Measurements from ENCODE around the gene SLC35B3.
"Not testable (repeated sequence)": the region's sequence is repeated elsewhere in the genome, so short reads cannot be mapped to it uniquely, and the experiment has no call there.

SLC35B3 gene

DNA sequence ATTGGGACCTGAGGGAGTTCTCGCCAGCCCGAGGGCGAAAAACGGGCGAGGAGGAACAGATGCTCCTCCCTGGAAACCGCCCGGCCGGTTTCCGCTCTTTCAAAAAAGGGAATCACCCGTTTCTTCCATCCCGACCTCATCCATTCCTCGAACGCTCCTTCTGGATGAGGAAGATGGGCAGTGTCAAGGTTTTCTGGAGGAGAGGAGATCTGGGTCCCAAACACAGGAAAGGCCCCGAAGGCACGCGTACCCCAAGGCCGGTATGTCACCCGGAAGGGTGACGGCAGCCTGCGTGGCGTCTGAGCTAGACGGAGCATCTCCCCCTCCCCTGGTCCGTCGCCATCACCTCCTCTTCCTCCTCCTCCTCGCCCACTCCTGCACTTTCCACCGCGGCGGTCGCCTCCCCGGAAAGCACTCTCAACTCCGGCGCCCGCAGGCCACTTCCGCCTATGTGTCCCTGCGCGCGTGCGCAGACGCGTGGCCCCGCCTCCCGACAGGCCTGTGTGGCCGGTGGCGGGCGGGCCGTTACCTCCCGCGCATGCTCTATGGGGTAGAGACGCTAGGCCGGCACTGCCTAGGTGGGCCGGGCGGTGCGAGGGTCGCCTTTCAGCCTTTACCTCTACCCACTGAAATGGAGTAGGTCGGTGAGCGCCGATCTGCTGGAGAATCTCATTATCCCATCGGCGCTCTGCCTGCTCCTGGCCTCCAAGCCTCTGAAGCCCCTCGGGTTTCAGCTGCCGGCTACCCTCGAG is at the start of gene SLC35B3:
Gene SLC35B3, minus strand, starts transcription at position 453 of the 752 bp plus-strand sequence.
- peak; percentile 97 for DNase-seq

DNA sequence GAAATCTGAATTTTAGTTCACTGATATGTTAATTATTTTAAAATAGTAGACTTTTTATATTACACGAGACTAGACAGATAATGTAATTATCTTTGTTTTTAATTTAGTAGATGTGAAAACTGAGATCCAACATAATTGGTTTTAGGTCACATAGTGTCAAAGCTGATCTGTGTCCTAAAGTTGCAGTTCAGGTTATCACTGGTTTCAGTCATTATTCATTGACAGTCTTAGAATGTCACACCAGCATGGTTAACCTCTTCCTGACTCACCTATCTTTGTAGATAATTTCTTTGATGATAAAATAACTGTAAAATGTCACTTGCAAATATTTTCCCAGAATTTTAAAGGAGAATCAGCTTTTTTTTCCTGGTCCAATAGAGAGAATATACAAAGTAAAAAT is 48.3 kb upstream of the SLC35B3 start:
- no peak for DNase-seq

DNA sequence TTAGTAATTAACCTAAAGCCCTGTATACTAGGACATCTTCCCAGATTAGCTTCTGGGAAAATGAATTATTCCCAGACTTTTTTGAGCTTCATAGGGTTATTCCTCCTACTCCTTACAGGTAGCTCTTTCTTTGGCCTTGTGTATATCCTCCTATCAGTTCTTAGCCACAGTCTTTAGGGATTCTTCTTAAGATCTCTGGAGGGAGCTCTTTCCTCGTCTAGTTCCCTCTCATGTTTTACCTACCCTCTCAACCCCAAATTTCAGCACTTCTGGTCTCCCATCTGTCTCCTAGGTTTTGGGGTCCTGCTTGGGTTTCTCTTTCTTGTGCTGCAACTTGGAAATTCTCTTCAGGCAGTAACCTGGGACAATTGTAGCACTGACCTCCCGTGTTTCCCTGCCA is 46.4 kb upstream of the SLC35B3 start:
- peak; percentile 8 for DNase-seq

DNA sequence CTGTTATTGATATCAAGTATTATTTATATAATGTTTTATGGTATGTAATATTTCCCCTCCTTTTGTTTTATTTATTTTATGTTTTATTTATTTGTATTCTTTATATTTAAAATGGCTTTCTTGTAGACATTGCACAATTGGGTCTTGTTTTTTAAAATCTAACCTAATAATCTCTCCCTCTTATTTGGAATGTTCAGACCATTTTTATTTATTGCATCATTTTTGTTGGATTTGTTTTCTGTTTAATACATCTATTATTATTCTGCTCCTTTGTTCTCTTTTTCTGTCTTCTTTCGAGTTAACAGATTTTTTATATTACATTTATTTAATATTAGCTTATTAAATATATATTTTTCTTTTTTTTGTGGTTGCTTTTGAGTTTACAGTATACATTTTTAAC is 43.1 kb upstream of the SLC35B3 start:
- no peak for DNase-seq

DNA sequence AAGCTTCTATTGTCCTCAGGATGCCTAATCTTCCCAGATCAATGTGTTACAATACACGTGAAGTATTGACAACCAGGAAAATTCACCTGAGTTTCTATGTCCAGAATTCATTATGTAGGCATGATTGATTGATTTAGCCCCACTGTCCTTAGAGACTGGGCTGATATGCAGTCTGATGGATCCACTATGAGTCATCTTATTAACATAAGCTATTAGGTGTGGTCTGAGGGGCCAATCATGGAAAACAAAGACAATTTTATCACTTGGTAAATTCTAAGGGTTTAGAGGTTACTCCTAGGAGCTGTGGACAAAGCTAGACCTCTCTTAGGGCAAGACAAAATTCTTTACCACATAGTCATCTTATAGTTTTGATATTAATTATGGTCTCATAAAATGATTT is 41.3 kb upstream of the SLC35B3 start:
- no peak for DNase-seq

DNA sequence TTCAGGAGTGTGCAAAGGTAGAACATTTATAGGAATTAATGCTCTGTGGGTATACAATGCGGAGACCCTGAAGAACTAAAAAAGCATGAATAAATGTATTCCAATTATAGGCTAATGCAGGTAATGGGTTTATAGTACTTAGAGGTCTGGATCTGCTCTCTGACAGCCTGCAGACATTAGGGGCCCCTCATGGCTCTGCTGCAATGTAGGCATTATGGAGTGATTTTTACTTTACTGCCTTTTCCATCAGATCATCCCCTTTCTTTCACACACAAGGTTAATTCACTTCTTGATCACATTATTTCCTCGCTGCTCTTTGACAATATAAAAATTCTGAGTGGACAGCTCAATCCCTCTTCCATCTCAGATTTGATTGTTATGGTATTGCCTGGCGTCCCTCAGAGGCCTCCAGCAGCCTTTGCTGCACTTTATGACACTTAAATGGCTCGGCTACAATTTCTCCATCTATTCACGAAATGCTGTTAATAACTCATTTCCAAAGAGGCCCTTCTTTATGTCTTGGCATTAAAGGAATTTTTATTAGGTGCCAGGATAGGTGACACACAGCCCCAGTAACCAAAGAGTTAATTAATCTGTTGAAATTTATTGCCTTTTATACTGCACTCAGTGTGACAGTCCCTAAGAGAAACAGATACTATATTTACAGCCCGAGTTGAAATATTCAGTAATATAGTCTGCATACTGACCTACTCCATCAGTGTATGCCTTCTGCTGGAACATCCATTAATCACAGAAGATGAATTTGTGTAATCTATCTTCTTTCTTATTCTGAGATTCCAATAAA is 33.4 kb upstream of the SLC35B3 start:
- no peak for DNase-seq

DNA sequence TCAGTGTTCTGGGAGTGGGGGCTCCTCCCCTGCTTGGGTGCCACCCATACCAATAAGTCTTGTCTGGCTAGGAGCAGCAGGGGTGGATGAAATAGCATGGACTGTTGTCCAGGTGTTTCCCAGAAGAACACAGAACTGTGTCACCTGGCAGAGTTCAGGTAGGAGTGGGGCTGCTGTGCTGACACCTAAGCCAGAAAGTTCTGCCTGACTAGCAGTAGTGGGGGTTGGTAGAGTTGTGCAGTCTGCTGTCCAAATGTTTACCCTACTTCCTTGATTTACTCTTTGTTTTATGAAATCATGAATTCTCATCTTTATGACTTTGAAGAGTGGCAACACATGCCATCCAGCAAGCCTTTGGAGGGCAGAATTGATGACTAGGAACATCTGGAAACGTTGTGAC is 27.3 kb upstream of the SLC35B3 start:
- DNase-seq = no peak

DNA sequence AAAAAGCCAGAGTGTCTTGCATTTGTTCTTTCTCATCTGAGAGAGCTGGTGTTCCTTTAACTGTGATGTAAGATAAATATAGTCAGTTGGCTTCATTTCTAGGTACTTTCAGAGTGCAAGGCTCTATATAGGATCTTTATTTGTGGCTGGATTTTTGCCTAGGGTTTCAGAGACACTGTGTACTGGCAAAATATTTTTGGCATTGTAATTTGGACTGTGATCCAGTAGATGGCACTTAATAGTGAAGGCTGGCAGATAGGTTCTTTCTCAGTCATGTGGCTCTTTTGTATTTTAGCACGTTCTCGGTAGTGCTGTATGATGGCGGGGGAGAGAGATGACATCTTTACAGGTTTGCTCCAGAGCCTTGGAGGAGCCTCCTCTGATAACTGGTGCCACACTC is 26.8 kb upstream of the SLC35B3 start:
- no peak for DNase-seq

DNA sequence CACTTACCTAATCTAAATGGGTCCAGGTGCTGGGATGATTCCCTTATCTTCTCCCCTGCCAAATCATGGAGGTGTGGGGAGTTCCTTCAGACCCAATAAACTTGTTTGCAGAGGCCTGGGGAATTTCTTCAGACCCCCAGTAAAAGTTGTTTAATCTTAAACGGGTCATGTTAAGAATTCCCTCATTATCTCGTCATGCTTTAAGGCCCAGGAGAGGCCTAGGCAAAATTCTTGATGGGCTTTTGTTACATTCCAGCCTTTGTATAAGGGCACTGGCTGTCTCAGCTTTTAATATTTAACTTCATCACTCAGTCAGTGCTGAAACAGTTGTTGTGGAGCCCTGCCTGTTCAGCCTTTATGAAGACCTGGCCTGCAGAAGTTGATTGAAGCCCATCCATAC is 11.0 kb upstream of the SLC35B3 start:
- no peak for DNase-seq

DNA sequence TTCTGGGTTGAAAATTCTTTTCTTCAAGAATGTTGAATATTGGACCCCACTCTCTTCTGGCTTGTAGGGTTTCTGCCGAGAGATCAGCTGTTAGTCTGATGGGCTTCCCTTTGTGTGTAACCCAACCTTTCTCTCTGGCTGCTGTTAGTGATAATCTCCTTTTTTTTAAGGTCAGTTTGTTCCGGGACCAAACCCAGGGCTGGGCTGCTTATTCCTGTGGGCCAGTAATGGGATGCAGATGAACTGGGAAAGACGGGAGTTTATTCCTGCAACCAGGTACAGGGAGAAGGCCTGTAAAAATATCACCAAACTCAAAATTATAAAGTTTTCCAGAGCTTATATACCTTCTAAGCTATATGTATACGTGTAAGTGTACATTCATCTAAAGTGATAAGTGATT is 10.6 kb upstream of the SLC35B3 start:
- not testable (repeated sequence) for DNase-seq

DNA sequence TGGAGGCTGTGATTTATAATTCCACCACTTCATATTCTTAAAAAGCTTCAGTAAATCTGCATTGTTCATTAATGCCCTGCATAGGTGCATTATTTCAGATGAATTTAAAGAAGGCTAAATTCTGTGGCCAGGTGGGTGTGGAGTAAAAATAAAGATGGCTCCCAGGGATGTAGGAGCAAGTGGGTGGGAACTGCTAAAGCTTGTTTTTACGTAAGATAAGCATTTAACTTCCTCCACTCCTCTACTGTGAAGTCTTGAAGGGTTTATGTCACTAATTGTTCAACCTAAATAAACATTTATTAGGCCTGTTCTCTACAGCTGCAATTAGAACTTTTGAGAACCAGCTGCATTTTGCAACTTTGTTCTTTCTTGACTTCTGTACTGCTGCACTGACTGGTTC is 6.8 kb upstream of the SLC35B3 start:
- DNase-seq = no peak

DNA sequence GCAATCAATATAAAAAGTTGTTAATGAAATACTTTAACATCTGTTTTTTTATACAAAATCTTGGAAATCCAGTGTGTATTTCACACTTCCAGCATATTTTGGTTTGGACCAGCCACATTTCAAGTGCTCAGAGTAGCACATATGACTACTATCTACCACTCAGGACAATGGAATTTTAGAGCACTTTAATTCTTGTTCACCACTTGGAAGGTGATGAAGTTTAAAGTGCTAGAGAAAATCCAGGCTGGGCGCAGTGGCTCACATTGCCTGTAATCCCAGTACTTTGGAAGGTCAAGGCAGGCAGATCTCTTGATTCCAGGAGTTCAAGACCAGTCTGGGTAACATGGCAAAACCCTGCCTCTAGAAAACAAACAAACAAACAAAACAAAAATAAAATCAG is 6.1 kb upstream of the SLC35B3 start:
- DNase-seq = no peak

DNA sequence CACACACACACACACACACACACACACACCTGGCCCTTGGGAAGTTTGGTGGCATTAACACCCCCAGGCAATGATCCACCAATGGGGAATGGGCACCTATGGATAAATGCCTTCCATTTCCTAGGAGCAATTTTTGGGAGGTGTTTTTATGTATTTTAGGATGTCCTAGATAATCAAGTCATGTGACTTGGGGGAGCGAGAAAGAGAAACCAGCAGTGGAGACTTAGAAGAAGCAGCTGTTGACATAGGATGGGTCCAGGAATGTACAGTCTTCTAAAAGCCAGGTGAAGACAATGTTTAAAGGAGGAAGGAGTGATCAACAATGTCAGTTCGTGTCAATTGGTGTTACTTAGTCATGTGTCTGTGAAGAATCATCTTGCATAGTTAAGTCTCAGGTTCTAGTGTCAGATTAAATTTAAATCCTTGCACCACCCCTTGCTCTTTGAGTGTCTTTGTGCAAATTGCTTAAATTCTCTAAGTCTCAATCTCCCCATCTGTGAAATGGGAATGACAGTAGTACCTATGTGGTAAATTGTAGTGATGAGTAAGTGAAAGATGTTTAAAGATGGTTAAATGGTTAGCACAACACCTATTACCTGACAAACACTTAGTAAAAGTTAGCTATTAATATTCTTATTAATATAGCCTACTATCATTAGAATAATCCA is 4.4 kb upstream of the SLC35B3 start:
- no peak for DNase-seq

DNA sequence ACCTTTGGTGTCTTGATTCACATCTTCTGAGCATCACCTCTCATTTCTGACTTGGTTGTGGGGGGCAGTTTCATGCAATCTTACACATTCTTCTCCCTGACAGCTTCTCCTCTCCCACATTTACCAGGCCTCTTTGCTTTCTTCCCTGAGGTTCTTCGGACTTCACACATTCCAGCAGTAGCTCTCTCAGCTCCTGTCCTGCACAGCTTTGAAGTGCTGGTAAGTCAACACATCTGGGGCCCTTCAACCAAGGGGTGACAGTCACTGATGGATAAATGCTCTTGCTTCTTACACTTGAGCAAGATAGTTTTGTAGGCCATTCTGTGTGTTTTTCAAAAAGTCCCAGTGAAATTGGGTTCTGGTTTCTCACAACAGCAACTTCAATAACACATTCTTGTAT is 2.5 kb upstream of the SLC35B3 start:
- no peak for DNase-seq

DNA sequence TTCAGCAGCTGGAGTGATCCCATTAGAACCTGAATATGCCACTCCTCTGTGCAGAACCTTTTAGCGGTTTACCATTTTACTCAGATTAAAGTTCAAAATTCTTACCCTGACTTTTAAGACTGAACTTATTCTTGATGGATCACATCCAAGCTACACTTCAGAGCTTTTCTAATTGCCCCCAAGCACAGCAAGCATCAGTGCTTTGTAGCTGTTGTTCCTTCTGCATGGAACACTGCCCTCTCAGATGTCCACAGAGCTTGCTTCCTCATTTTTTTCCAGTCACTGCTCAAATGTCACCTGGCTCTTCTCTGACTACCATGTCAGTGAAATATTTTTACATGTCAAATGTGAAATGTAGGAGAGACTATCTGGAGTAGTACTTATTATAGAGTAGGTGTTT is 1.6 kb upstream of the SLC35B3 start:
- DNase-seq = no peak

DNA sequence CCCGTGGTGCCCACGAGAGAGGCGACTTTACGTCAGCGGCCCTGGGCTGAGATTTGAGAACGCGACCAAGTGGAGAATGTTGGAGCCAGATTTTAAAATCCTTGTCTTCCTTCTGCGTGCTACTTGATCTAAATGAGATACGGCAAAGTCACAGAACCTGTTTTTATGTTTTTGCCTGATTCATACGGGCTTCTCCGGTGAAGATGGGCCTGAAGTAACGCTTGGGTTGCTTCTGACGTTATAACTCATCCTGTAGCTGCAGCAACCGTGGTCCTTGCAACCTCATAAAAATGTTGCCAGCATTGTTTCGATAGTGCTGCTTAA is 462 bp upstream of the SLC35B3 start:
- no peak for DNase-seq

DNA sequence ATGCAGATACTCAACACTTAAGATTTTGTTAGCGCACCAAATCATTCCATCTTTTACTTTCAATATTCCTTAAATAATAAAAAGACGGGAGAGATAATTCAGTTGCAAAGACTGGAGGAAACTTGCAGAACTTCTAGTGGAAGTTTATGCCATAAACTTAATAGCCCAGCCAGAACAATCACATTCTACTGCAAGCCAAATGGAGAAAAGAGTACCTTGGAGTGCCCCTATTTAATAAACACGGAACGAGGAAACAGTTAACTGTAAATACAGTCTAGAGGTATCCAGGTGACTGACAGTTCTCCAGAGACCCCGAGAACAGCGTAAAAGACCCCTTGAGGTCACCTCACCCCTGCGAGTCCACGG is 635 bp downstream of the SLC35B3 start:
- no peak for DNase-seq

DNA sequence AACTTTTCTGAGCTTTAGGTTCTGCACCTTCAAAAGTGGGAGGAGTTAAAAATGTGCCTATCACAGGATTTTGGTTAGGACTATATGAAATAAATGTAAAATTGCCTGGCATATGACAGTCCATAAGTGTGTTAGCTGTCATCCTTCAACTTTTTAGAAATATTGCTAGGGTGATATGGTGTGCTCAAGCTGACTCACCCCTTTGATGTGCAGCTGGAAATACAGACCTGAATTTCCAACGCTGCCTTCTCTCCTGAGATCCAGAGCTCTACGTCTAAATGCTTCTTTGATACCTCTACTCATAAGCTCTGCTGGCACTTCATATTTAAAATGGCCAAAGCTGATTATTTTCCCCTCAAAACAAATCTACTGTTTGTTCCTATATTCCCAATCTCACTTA is 2.7 kb downstream of the SLC35B3 start:
- DNase-seq = no peak

DNA sequence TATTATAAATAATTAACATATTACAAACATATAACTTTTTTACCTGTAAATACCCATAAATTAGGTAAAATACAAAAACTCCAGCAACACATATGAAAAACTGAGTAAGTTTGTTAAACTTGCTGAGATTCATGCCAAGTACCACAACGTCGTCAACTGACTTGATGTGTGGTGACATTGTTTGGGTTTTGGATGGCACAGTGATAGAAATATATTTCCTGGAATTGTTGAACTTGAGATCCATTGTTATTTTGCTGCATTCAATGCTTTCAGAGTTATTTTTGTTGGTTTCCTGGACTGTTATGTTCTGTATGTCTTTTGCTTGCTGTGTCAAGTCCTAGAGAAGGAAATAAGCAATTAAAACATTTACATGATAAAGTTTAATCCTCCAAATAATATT is 5.5 kb downstream of the SLC35B3 start:
- DNase-seq = no peak

DNA sequence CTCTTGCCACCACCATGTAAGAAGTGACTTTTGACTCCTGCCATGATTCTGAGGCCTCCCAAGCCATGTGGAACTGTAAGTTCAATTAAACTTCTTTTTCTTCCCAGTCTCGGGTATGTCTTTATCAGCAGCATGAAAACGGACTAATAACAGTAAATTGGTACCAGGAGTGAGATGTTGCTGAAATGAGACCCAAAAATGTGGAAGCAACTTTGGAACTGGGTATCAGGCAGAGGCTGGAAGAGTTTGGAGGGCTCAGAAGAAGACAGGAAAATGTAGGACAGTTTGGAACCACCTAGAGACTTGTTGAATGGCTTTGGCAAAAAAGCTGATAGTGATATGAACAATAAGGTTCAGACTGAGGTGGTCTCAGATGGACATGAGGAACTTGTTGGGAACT is 8.8 kb downstream of the SLC35B3 start:
- DNase-seq = not testable (repeated sequence)

DNA sequence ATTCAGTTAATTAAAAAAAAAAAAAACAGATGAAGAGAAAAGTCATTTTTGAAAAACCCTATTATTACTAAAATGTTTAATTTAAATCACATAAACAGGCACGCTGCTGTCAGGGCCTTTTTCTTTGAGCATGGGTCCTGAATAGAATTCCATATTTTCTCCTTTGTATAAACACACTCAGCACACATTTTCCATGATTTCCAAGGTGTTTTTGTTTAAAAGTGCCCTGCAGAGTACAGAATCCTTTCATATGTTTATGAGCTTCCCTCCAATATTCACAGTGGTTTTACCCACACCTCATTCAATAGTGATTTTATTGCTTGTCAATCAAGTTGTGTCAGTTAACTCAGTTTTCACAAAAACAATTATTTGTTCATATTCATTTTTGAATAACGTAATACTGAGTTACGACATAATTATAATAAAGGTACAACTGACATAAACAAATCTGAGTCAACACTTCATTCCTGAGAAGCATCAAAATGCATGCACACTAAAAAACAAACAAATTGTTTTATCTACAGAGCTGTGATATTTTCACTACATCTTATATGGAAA is 15.2 kb downstream of the SLC35B3 start:
- DNase-seq = no peak

DNA sequence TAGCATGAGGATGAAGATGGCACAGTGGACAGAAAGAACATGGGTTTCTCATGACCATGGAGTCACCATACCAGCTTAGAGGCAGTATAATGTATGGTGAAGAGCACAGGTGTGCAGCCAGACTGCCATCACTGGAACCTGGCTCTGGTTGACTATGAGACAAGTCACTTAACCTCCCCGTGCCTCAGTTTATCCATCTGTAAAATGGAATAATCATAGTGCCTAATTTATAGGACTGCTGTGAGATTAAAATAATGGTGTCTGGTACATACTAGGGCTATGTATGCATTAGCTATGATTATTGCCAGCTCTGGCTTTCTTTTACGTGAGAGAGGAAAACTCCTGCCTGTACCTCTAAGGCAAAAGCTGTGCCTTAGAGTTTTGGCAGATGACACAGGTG is 19.4 kb downstream of the SLC35B3 start:
- DNase-seq = no peak

DNA sequence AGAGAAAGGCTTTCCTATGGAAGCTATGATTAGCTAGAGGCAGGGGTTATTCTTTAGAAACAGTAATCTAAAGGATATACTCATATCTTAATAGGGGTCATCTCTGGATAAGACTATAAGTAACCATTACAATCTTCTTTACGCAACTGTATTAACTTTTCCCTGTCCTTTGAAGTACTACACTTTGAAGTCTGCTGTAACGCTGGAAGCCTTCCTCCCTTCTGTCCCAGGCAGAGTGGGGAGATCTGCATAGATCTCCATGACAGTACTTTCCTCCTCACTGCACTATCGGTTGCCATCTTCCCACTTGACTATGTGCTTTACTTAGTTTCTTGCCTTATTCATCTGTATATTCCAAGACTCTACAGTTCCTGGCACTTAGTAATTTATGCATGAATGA is 20.1 kb downstream of the SLC35B3 start:
- DNase-seq = no peak

DNA sequence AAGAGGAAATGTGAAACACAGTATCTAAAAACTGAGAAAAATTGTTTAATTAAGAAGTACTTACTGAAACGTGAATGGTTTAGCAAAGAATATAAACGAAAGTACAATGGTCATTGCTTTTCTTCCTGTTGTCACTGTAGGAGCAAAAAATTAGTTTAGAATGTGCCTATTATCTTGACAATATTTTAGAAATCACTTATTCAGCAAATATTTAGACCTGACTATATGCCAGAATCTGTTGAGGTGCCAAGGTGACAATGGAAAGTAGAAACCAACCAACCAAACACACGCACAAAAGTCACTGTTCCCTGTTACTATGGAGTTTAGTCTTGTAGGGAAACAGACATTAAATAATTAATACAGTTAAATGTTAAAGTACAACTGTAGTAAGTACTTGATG is 20.5 kb downstream of the SLC35B3 start:
- DNase-seq = no peak

Data from activated CD4-positive, alpha-beta T cell treated with anti-CD3 and anti-CD28 coated beads, Interleukin-2, amount 50 U/mL, for 16 hours (primary cell).